HEK293 (cell line): ENCODE measurements around the gene D2HGDH.

Experiments used
- CTCF ChIA-PET: fragments of 350-600 bp; formaldehyde crosslinking; extraction: SDS; loops from one replicate; lab custom pipeline; 2021; ENCODE audit warnings: antibody characterized with exemption; lab: Yijun Ruan, JAX
- POLR2A ChIA-PET: fragments of 300-600 bp; formaldehyde crosslinking; extraction: SDS; loops from one replicate; lab custom pipeline; 2020; ENCODE audit warnings: antibody characterized with exemption, inconsistent platforms; lab: Yijun Ruan, JAX
- H3K27ac ChIP-seq: fragments of 200-500 bp; sonication (Bioruptor generic); 2 replicates; pipeline ENCODE4 v1.5.1; 2014; ENCODE audit warnings: low read depth, low read length, control low read depth, inconsistent platforms; ENCODE audit errors: extremely low read depth
- H3K36me3 ChIP-seq, 2 experiments: fragments of 200-500 bp in 1 of 2; sonication (Bioruptor generic) in 1 of 2; 1 replicate in 1 of 2; 2 replicates in 1 of 2; pipeline ENCODE4 v1.5.1; 2014 to 2017; ENCODE audit warnings: inconsistent platforms in 2 of 2, low read length in 2 of 2; ENCODE audit not compliant: control insufficient read depth in 2 of 2, insufficient read depth in 1 of 2
- H3K4me1 ChIP-seq: fragments of 200-500 bp; sonication (Bioruptor generic); 2 replicates; pipeline ENCODE4 v1.5.1; 2014; ENCODE audit warnings: mild to moderate bottlenecking, low read length, inconsistent platforms; ENCODE audit not compliant: control insufficient read depth, insufficient read depth
- H3K4me3 ChIP-seq: 2 replicates; pipeline ENCODE4 v1.5.1; 2011; ENCODE audit warnings: low read depth, mild to moderate bottlenecking, control low read depth, low read length, moderate library complexity
- H3K9me3 ChIP-seq: fragments of 200-500 bp; sonication (Bioruptor generic); 2 replicates; pipeline ENCODE4 v1.5.1; 2014; ENCODE audit warnings: low read depth, low read length, inconsistent platforms; ENCODE audit not compliant: control insufficient read depth, insufficient read depth
- GLIS1 ChIP-seq: fragments of 450-650 bp; formaldehyde crosslinking; IDR thresholded peaks from 2 replicates; pipeline ENCODE4 v1.5.1; 2016; ENCODE audit warnings: missing biosample characterization, missing genetic modification characterization
- IKZF3 ChIP-seq: fragments of 450-650 bp; IDR thresholded peaks from 2 replicates; pipeline ENCODE4 v1.5.0; 2018; ENCODE audit warnings: missing biosample characterization, mild to moderate bottlenecking, missing genetic modification characterization, moderate library complexity
- KLF17 ChIP-seq: fragments of 450-650 bp; formaldehyde crosslinking; IDR thresholded peaks from 2 replicates; pipeline ENCODE4 v1.5.1; 2016; ENCODE audit warnings: missing biosample characterization, missing genetic modification characterization
- OSR2 ChIP-seq: fragments of 450-650 bp; formaldehyde crosslinking; IDR thresholded peaks from 2 replicates; pipeline ENCODE4 v1.5.1; 2016; ENCODE audit warnings: missing biosample characterization, missing genetic modification characterization
- OVOL3 ChIP-seq: fragments of 450-650 bp; formaldehyde crosslinking; IDR thresholded peaks from 2 replicates; pipeline ENCODE4 v1.5.1; 2016; ENCODE audit warnings: missing biosample characterization, missing genetic modification characterization
- PATZ1 ChIP-seq: fragments of 450-650 bp; formaldehyde crosslinking; IDR thresholded peaks from 2 replicates; pipeline ENCODE4 v1.5.1; 2016; ENCODE audit warnings: missing biosample characterization, missing genetic modification characterization
- ZIC2 ChIP-seq: fragments of 450-650 bp; formaldehyde crosslinking; IDR thresholded peaks from 2 replicates; pipeline ENCODE4 v1.5.1; 2016; ENCODE audit warnings: missing biosample characterization, missing genetic modification characterization
- ZNF146 ChIP-seq: fragments of 450-650 bp; formaldehyde crosslinking; IDR thresholded peaks from 2 replicates; pipeline ENCODE4 v1.5.1; 2016; ENCODE audit warnings: missing biosample characterization, missing genetic modification characterization
- ZNF239 ChIP-seq: fragments of 450-650 bp; formaldehyde crosslinking; IDR thresholded peaks from 2 replicates; pipeline ENCODE4 v1.5.1; 2016; ENCODE audit warnings: missing biosample characterization, missing genetic modification characterization
- ZNF398 ChIP-seq: fragments of 450-650 bp; formaldehyde crosslinking; IDR thresholded peaks from 2 replicates; pipeline ENCODE4 v1.5.1; 2017; ENCODE audit warnings: missing biosample characterization, missing genetic modification characterization
- ZNF501 ChIP-seq: fragments of 450-650 bp; formaldehyde crosslinking; IDR thresholded peaks from 2 replicates; pipeline ENCODE4 v1.5.1; 2016; ENCODE audit warnings: missing biosample characterization, missing genetic modification characterization
- ZNF571 ChIP-seq: fragments of 450-650 bp; formaldehyde crosslinking; IDR thresholded peaks from 2 replicates; pipeline ENCODE4 v1.5.0; 2017; ENCODE audit warnings: missing biosample characterization, missing genetic modification characterization
- ZNF600 ChIP-seq: fragments of 450-650 bp; formaldehyde crosslinking; IDR thresholded peaks from 2 replicates; pipeline ENCODE4 v1.5.1; 2016; ENCODE audit warnings: missing biosample characterization, missing genetic modification characterization
- ZNF654 ChIP-seq: fragments of 450-650 bp; formaldehyde crosslinking; IDR thresholded peaks from 2 replicates; pipeline ENCODE4 v1.5.1; 2016; ENCODE audit warnings: low read depth, missing biosample characterization, missing genetic modification characterization
- TF ChIP-seq, protein P1 (sequence below): fragments of 450-650 bp; IDR thresholded peaks from 2 replicates; pipeline ENCODE4 v1.5.1; 2018; ENCODE audit warnings: missing biosample characterization, missing genetic modification characterization

The D2HGDH gene

DNA sequence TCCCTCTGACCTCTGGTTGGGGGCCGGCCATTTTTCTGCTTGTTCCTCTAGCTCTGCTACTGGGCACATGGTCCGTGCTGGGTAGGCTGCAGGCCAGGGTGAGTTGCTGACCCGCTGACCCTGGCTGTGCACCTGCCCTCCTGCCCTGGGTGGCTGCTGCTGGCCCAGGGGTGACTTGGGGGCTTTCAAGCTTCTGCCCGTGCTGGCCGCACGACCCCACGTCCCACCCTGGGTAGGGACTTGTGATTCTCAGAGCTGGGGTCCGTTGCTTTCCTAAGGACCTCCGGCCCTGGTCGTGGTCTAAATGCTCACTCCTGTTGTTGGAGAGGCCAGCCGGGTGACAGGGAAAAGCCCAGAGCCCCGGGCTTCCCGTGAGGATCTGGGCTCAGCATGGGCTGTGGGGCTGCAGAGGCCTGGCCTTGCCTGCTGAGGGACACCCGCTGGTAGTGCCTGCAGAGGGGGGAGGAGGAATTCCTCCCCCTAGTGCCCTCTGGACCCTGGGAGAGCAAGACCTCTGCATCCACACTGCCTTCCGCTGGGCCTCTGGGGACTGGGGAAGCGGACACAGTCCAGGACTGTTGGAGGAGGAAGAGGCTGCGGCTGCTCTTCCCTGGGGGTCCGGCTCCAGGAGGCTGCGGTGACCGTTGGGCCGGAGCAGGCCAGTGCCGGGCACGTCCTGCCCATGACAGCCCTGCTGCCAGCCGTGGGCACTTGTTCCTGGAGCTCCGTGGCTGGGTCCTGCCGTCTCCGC is 35.9 kb downstream of the D2HGDH start:
- H3K27ac ChIP-seq: no peak overlapping the region
- CTCF ChIA-PET: interaction anchor here (0.6 kb wide), 1 partner anchor 190 kb away, joined by 3 read pairs; no protein-coding TSS in a partner anchor
- TF ChIP-seq OVOL3 (tag by site-specific recombination) (no peak), ZNF654 (no peak), ZIC2 (tag by site-specific recombination) (peak; percentile 87)

DNA sequence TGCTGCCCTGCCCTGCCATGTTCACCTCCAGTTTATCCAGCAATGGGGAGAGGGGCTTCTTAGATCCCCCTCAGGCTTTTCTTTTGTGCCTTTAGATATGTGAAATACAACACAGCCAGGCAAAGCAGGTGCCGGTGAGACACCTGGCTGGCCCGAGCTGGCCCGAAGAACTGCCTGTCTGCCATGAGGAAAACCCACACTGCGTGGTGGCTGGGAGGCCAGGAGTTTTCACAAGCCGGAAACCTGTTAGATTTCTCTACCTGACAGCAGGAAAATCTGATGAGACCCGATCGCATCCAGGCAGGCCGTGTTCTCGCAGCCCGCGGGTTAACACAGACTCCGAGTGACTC is 36.5 kb downstream of the D2HGDH start:
- CTCF ChIA-PET: interaction anchor here (0.6 kb wide), 1 partner anchor 189 kb away, joined by 3 read pairs; no protein-coding TSS in a partner anchor
- Histone ChIP-seq H3K4me1 (no peaks in the 10 kb centered on the region), H3K9me3 (no peaks in the 10 kb centered on the region), H3K4me3 (no peak overlapping the region), H3K36me3 (no peaks in the 10 kb centered on the region), H3K27ac (no peak overlapping the region)
- POLR2A ChIA-PET: no interaction called here
- no peak for TF ChIP-seq ZNF501 (tag by site-specific recombination)
- peak; percentile 58 for TF ChIP-seq ZNF146
- TF ChIP-seq, protein P1, sequence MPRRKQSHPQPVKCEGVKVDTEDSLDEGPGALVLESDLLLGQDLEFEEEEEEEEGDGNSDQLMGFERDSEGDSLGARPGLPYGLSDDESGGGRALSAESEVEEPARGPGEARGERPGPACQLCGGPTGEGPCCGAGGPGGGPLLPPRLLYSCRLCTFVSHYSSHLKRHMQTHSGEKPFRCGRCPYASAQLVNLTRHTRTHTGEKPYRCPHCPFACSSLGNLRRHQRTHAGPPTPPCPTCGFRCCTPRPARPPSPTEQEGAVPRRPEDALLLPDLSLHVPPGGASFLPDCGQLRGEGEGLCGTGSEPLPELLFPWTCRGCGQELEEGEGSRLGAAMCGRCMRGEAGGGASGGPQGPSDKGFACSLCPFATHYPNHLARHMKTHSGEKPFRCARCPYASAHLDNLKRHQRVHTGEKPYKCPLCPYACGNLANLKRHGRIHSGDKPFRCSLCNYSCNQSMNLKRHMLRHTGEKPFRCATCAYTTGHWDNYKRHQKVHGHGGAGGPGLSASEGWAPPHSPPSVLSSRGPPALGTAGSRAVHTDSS (tag by site-specific recombination): no peak
- TF ChIP-seq OSR2 (tag by site-specific recombination): no peak

More for the DNA sequence above, 35.9 kb downstream of the D2HGDH start:
- Histone ChIP-seq H3K4me1 (no peaks in the 10 kb centered on the region), H3K4me3 (no peak overlapping the region), H3K9me3 (no peaks in the 10 kb centered on the region), H3K36me3 (no peaks in the 10 kb centered on the region)
- POLR2A ChIA-PET: no interaction called here

DNA sequence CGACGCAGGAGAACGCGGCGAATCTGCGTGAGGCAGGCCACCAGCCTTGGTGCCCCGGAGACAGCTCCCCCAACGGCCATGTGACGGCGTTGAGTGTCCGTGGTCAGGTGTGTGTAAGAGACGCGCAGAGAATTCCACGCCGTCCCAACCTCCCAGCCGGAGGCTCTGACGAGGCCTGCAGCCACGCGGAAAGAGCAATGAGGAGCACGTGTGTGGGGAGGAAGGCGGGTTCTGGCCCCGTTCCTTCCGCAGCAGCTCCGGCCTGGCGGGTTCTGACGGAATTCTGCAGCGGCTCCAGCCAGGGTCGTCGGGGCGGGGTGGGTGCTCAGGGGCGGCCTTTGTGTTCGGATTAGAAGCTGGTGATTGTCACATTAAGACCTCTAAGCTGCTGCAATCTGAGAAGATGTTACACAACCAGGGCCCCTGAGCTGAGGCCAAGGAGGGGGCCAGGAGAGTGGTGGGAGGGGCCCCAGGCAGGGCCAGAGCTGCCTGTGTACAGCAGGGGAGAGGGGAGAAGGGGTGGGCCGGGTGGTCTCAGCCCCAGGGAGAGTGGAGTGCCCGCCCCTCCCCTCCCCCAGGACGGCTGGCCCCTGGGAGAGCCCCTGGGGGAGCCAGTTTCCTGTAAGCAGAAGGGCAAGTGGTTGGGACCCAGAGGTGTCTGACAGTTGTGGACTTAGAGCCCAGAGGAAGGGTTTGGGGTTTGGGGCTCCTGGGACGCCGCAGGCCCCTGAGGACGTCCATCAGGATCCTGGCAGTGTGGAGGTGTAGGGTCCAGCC is 37.0 kb downstream of the D2HGDH start:
- TF ChIP-seq ZNF239 (tag by site-specific recombination): peak; percentile 97
- peak; percentile 40; the same call in 1 of the 2 replicates for TF ChIP-seq ZNF600
- no peak for TF ChIP-seq KLF17 (tag by site-specific recombination)
- 0 out of 2 replicates have a peak, but pooled peaks have one; percentile 21 for TF ChIP-seq ZIC2 (tag by site-specific recombination)
- TF ChIP-seq ZNF571: no peak
- peak; percentile 55 for TF ChIP-seq PATZ1 (tag by site-specific recombination)
- TF ChIP-seq IKZF3: 0 out of 2 replicates have a peak, but pooled peaks have one; percentile 15
- TF ChIP-seq ZNF398 (tag by site-specific recombination): 0 out of 2 replicates have a peak, but pooled peaks have one; percentile 20
- TF ChIP-seq GLIS1 (tag by site-specific recombination): peak; percentile 65
- ChIA-PET POLR2A (no interaction called here), CTCF (no interaction called here)
- no peaks in the 10 kb centered on the region for H3K4me1 ChIP-seq
- H3K4me3 ChIP-seq: no peak overlapping the region
- H3K27ac ChIP-seq: no peak overlapping the region
- no peaks in the 10 kb centered on the region for H3K9me3 ChIP-seq
- H3K36me3 ChIP-seq: no peaks in the 10 kb centered on the region
